AG04450 (cell line): ENCODE measurements around the gene C1QTNF9. TPM values are rescaled to one million over a fixed set of nuclear protein-coding genes. Genes with fewer than 3 reads are reported as not detected.
A peak's percentile ranks its signal among the peaks of the same experiment; 100 is the strongest.
"Not testable (repeated sequence)": the region's sequence is repeated elsewhere in the genome, so short reads cannot be mapped to it uniquely, and the experiment has no call there.

Experiments
- CTCF ChIA-PET: fragments of 300-600, 350-600 bp; formaldehyde crosslinking; extraction: SDS; loops from one replicate; lab custom pipeline; 2022; ENCODE audit warnings: antibody characterized with exemption, inconsistent platforms; lab: Charles Lee
- POLR2A ChIA-PET: fragments of 350-600 bp; formaldehyde crosslinking; extraction: SDS; loops from one replicate; lab custom pipeline; 2021; ENCODE audit warnings: antibody characterized with exemption, inconsistent platforms; lab: Yijun Ruan, JAX
- DNase-seq: peaks from one replicate; pipeline ENCODE4 v3.0.0-alpha.2; 2011; ENCODE audit warnings: low read depth, low spot score
- H3K27ac ChIP-seq: one replicate; pipeline ENCODE4 v1.5.1; 2012; ENCODE audit warnings: low read depth, low read length, control low read depth
- H3K27me3 ChIP-seq: one replicate; pipeline ENCODE4 v1.6.0; 2012; ENCODE audit warnings: low read length; ENCODE audit not compliant: control insufficient read depth, insufficient read depth
- H3K4me3 ChIP-seq: 2 replicates; pipeline ENCODE4 v1.5.1; 2011; ENCODE audit warnings: mild to moderate bottlenecking, low read depth, low read length, control low read depth
- H3K9me3 ChIP-seq: 2 replicates; pipeline ENCODE4 v1.5.1; 2012; ENCODE audit warnings: low read length; ENCODE audit not compliant: control insufficient read depth, insufficient read depth
- CTCF ChIP-seq: IDR thresholded peaks from 2 replicates; pipeline ENCODE4 v1.5.1; 2011; ENCODE audit warnings: low read depth, low read length, control low read depth, inconsistent platforms
- polyA minus RNA-seq: library from RNA; depleted of rRNA, polyadenylated mRNA; stranded (reverse); fragments of >200 nt; gene quantifications from 2 replicates; pipeline ENCODE4 v1.2.3, GENCODE V29; 2011; rRNA and poly(A)+ RNA removed
- polyA plus RNA-seq: library from polyadenylated mRNA; depleted of rRNA; stranded (reverse); fragments of >200 nt; gene quantifications from 2 replicates; pipeline ENCODE4 v1.2.3, GENCODE V29; 2011; rRNA removed

C1QTNF9 gene, protein sequence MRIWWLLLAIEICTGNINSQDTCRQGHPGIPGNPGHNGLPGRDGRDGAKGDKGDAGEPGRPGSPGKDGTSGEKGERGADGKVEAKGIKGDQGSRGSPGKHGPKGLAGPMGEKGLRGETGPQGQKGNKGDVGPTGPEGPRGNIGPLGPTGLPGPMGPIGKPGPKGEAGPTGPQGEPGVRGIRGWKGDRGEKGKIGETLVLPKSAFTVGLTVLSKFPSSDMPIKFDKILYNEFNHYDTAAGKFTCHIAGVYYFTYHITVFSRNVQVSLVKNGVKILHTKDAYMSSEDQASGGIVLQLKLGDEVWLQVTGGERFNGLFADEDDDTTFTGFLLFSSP
- 0.11 and 0.20 TPM in 2 replicates for polyA plus RNA-seq
- polyA minus RNA-seq: 0.09 and 0.22 TPM in 2 replicates

- POLR2A ChIA-PET, H3K27ac ChIP-seq, H3K27me3 ChIP-seq, CTCF ChIA-PET, H3K9me3 ChIP-seq, H3K4me3 ChIP-seq, DNase-seq: not testable (repeated sequence)
These were observed at the start of gene C1QTNF9 for GRCh38 chr13:24309300-24309699. TSS of gene C1QTNF9 (plus strand) at chr13:24309580. CDS start at chr13:24316004, 6,424 bp downstream.

DNA sequence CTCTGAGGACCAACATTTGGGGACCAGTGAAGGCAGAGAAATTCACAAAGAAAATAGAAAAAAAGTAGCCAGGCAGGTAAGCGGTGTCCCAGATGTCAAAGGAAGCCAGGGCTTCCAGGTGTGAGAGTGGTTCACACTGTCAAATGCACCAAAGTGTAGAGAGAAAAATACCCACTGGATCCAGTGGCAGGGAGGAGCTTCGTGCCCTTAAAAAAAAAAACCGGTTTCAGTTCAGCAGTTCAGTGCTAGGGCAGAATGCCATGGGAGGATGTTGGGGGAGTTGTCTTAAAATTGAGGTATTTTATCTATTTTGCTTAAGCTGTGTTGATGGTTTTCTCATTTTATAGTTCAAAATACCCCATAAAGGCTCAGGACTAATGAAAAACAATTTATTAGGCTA lies 47.8 kb upstream of the C1QTNF9 start:
- H3K9me3 ChIP-seq: no peaks in the 10 kb centered on the region
- CTCF ChIA-PET: interaction anchor here (1.1 to 1.8 kb wide), 2 partner anchors 31 to 301 kb away, joined by 3 read pairs; no protein-coding TSS in a partner anchor
- no peak overlapping the region for H3K27ac ChIP-seq
- POLR2A ChIA-PET: no interaction called here
- no peaks in the 10 kb centered on the region for H3K27me3 ChIP-seq
- DNase-seq: no peak
- TF ChIP-seq CTCF: no peak
- H3K4me3 ChIP-seq: no peak overlapping the region

DNA sequence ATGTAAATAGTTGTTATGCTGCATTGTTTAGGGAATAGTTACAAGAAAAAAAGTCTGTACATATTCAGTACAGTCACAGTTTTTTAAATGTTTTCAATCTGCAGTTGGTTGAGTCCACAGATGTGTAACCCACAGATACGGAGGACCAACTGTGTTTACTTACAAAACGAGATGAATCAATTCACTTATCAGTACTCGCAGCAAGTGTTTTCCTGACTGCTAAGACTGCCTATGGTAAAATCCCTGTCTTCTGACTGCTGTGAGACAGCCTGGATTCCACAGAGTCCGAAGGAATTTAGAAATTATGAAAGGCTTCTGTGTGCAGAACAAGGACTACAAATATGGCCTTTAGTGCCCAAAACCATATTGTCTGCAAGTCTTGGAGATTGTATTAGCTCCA lies 45.7 kb upstream of the C1QTNF9 start:
- DNase-seq: peak; percentile 32
- TF ChIP-seq CTCF: no peak
- H3K27ac ChIP-seq: no peak overlapping the region
- H3K27me3 ChIP-seq: no peaks in the 10 kb centered on the region
- ChIA-PET CTCF (interaction anchor here (0.8 to 1.1 kb wide), 2 partner anchors 33 to 35 kb away, joined by 4 read pairs; no protein-coding TSS in a partner anchor), POLR2A (no interaction called here)
- no peak overlapping the region for H3K4me3 ChIP-seq
- no peaks in the 10 kb centered on the region for H3K9me3 ChIP-seq

DNA sequence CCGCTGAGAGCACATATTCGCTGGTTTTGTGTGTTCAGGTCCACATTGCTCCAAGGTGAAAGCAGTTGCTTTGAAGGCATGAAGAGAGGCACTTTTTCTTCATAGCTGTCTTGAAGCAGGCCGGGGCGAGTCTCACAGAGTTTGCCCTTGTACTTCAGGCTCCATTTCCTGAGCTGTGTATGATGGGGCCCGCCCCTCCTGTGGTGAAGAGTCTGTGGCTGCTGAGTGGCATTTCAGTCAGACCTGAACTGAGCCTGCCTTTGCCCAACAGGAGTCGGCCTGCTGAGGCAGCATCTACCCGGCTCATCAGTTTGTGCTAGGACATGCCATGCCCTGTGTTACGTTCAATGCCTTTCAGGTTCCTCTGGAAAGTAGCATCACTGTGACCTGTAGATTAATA lies 44.4 kb upstream of the C1QTNF9 start:
- CTCF ChIA-PET: interaction anchor here (0.9 kb wide), 1 partner anchor 36 kb away, joined by 3 read pairs; no protein-coding TSS in a partner anchor
- TF ChIP-seq CTCF: no peak

GRCh38 chr13:24265453-24265852 lies 43.9 kb upstream of the C1QTNF9 start:
- Histone ChIP-seq H3K27ac (no peak overlapping the region), H3K4me3 (no peak overlapping the region), H3K9me3 (no peaks in the 10 kb centered on the region), H3K27me3 (no peaks in the 10 kb centered on the region)
- POLR2A ChIA-PET: no interaction called here
- no peak for TF ChIP-seq CTCF
- CTCF ChIA-PET: interaction anchor here (2.2 kb wide), 1 partner anchor 37 kb away, joined by 11 read pairs; no protein-coding TSS in a partner anchor
- no peak for DNase-seq

More for the DNA sequence above, 44.4 kb upstream of the C1QTNF9 start:
- no peak for DNase-seq
- Histone ChIP-seq H3K27ac (no peak overlapping the region), H3K4me3 (no peak overlapping the region), H3K9me3 (no peaks in the 10 kb centered on the region), H3K27me3 (no peaks in the 10 kb centered on the region)
- POLR2A ChIA-PET: no interaction called here
